Activated naive CD8-positive, alpha-beta T cell (primary cell): ENCODE measurements around the gene CCDC80.

ENCODE experiments used
- H3K27ac Mint-ChIP-seq: one replicate; pipeline ENCODE4 v1.8.0; 2021; ENCODE audit warnings: mixed read lengths
- H3K27me3 Mint-ChIP-seq: one replicate; pipeline ENCODE4 v1.8.0; 2021; ENCODE audit warnings: mixed read lengths
- H3K36me3 Mint-ChIP-seq: one replicate; pipeline ENCODE4 v1.8.0; 2021; ENCODE audit warnings: mixed read lengths
- H3K4me1 Mint-ChIP-seq: one replicate; pipeline ENCODE4 v1.8.0; 2021; ENCODE audit warnings: low read depth, mixed read lengths
- H3K4me3 Mint-ChIP-seq: one replicate; pipeline ENCODE4 v1.8.0; 2021; ENCODE audit warnings: mild to moderate bottlenecking, mixed read lengths
- H3K9me3 Mint-ChIP-seq: one replicate; pipeline ENCODE4 v1.8.0; 2021; ENCODE audit warnings: low read depth, mixed read lengths

The CCDC80 gene

GRCh38 chr3:112629425-112629824, 11.5 kb downstream of the CCDC80 start:
- no peak overlapping the region for H3K27ac Mint-ChIP-seq
- no peak overlapping the region for H3K4me3 Mint-ChIP-seq
- no peaks in the 10 kb centered on the region for H3K9me3 Mint-ChIP-seq
- H3K27me3 Mint-ChIP-seq = no peaks in the 10 kb centered on the region
- H3K4me1 Mint-ChIP-seq = no peaks in the 10 kb centered on the region
- no peaks in the 10 kb centered on the region for H3K36me3 Mint-ChIP-seq

- H3K4me1 Mint-ChIP-seq = no peaks in the 10 kb centered on the region
- H3K27ac Mint-ChIP-seq = no peak overlapping the region
- H3K36me3 Mint-ChIP-seq = no peaks in the 10 kb centered on the region
- H3K4me3 Mint-ChIP-seq = no peak overlapping the region
- no peaks in the 10 kb centered on the region for H3K9me3 Mint-ChIP-seq
- H3K27me3 Mint-ChIP-seq = peaks cover 5% of the 10 kb centered on the region
Measured at GRCh38 chr3:112627919-112628466, 12.9 kb downstream of the CCDC80 start.

- H3K27ac Mint-ChIP-seq = no peak overlapping the region
- peaks cover 5% of the 10 kb centered on the region for H3K27me3 Mint-ChIP-seq
- H3K36me3 Mint-ChIP-seq = no peaks in the 10 kb centered on the region
- no peak overlapping the region for H3K4me3 Mint-ChIP-seq
- no peaks in the 10 kb centered on the region for H3K4me1 Mint-ChIP-seq
- H3K9me3 Mint-ChIP-seq = no peaks in the 10 kb centered on the region
Measured at GRCh38 chr3:112627419-112627818, 13.5 kb downstream of the CCDC80 start.

GRCh38 chr3:112623717-112624116, 17.2 kb downstream of the CCDC80 start:
- H3K4me3 Mint-ChIP-seq = no peak overlapping the region
- H3K27ac Mint-ChIP-seq = no peak overlapping the region
- no peaks in the 10 kb centered on the region for H3K36me3 Mint-ChIP-seq
- no peaks in the 10 kb centered on the region for H3K9me3 Mint-ChIP-seq
- no peaks in the 10 kb centered on the region for H3K4me1 Mint-ChIP-seq
- H3K27me3 Mint-ChIP-seq = peaks cover 7% of the 10 kb centered on the region

- Mint-ChIP-seq H3K4me3 (no peak overlapping the region), H3K27ac (no peak overlapping the region), H3K27me3 (peaks cover 7% of the 10 kb centered on the region), H3K36me3 (no peaks in the 10 kb centered on the region), H3K4me1 (no peaks in the 10 kb centered on the region), H3K9me3 (no peaks in the 10 kb centered on the region)
Measured at GRCh38 chr3:112623213-112623612, 17.7 kb downstream of the CCDC80 start.

GRCh38 chr3:112619295-112619694, 21.6 kb downstream of the CCDC80 start:
- no peak overlapping the region for H3K4me3 Mint-ChIP-seq
- no peaks in the 10 kb centered on the region for H3K4me1 Mint-ChIP-seq
- H3K9me3 Mint-ChIP-seq = no peaks in the 10 kb centered on the region
- H3K36me3 Mint-ChIP-seq = no peaks in the 10 kb centered on the region
- peaks cover 7% of the 10 kb centered on the region for H3K27me3 Mint-ChIP-seq
- H3K27ac Mint-ChIP-seq = no peak overlapping the region

- Mint-ChIP-seq H3K9me3 (no peaks in the 10 kb centered on the region), H3K27me3 (peaks cover 3% of the 10 kb centered on the region), H3K4me1 (no peaks in the 10 kb centered on the region), H3K27ac (no peak overlapping the region), H3K4me3 (no peak overlapping the region), H3K36me3 (no peaks in the 10 kb centered on the region)
Measured at GRCh38 chr3:112617285-112617684, 23.7 kb downstream of the CCDC80 start.

GRCh38 chr3:112615989-112616731, 24.8 kb downstream of the CCDC80 start:
- no peak overlapping the region for H3K4me3 Mint-ChIP-seq
- no peak overlapping the region for H3K27ac Mint-ChIP-seq
- H3K36me3 Mint-ChIP-seq = no peaks in the 10 kb centered on the region
- H3K9me3 Mint-ChIP-seq = no peaks in the 10 kb centered on the region
- peaks cover 1% of the 10 kb centered on the region for H3K27me3 Mint-ChIP-seq
- no peaks in the 10 kb centered on the region for H3K4me1 Mint-ChIP-seq

- Mint-ChIP-seq H3K4me1 (no peaks in the 10 kb centered on the region), H3K27ac (no peak overlapping the region), H3K36me3 (peaks cover 3% of the 10 kb centered on the region), H3K9me3 (no peaks in the 10 kb centered on the region), H3K27me3 (peaks cover 6% of the 10 kb centered on the region), H3K4me3 (no peak overlapping the region)
Measured at GRCh38 chr3:112611752-112612515, 29.0 kb downstream of the CCDC80 start.

- Mint-ChIP-seq H3K27ac (no peak overlapping the region), H3K36me3 (peaks cover 3% of the 10 kb centered on the region), H3K9me3 (no peaks in the 10 kb centered on the region), H3K4me1 (peaks cover 2% of the 10 kb centered on the region), H3K27me3 (peaks cover 10% of the 10 kb centered on the region), H3K4me3 (no peak overlapping the region)
Measured at GRCh38 chr3:112610121-112610520, 30.8 kb downstream of the CCDC80 start.

GRCh38 chr3:112607863-112608262, 33.1 kb downstream of the CCDC80 start:
- Mint-ChIP-seq H3K4me1 (peaks cover 7% of the 10 kb centered on the region), H3K9me3 (no peaks in the 10 kb centered on the region), H3K27ac (no peak overlapping the region), H3K36me3 (peaks cover 3% of the 10 kb centered on the region), H3K27me3 (peaks cover 9% of the 10 kb centered on the region), H3K4me3 (no peak overlapping the region)

GRCh38 chr3:112606098-112606497, 34.8 kb downstream of the CCDC80 start:
- H3K4me1 Mint-ChIP-seq = peaks cover 9% of the 10 kb centered on the region
- peaks cover 9% of the 10 kb centered on the region for H3K27me3 Mint-ChIP-seq
- peaks cover 3% of the 10 kb centered on the region for H3K36me3 Mint-ChIP-seq
- no peak overlapping the region for H3K4me3 Mint-ChIP-seq
- no peaks in the 10 kb centered on the region for H3K9me3 Mint-ChIP-seq
- no peak overlapping the region for H3K27ac Mint-ChIP-seq

GRCh38 chr3:112605285-112605684, 35.7 kb downstream of the CCDC80 start:
- Mint-ChIP-seq H3K4me1 (peaks cover 9% of the 10 kb centered on the region), H3K36me3 (peaks cover 2% of the 10 kb centered on the region), H3K27ac (no peak overlapping the region), H3K4me3 (no peak overlapping the region), H3K27me3 (peaks cover 8% of the 10 kb centered on the region), H3K9me3 (no peaks in the 10 kb centered on the region)

- H3K36me3 Mint-ChIP-seq = no peaks in the 10 kb centered on the region
- H3K4me1 Mint-ChIP-seq = peaks cover 9% of the 10 kb centered on the region
- no peak overlapping the region for H3K27ac Mint-ChIP-seq
- no peak overlapping the region for H3K4me3 Mint-ChIP-seq
- H3K27me3 Mint-ChIP-seq = peaks cover 7% of the 10 kb centered on the region
- no peaks in the 10 kb centered on the region for H3K9me3 Mint-ChIP-seq
Measured at GRCh38 chr3:112604536-112604935, 36.4 kb downstream of the CCDC80 start.

GRCh38 chr3:112602217-112602838, 38.6 kb downstream of the CCDC80 start:
- Mint-ChIP-seq H3K27ac (no peak overlapping the region), H3K9me3 (no peaks in the 10 kb centered on the region), H3K27me3 (peaks cover 5% of the 10 kb centered on the region), H3K4me1 (peaks cover 9% of the 10 kb centered on the region), H3K4me3 (no peak overlapping the region), H3K36me3 (peaks cover 3% of the 10 kb centered on the region)
